ENCODE measurements around the gene CYP4X1. TPM values are rescaled to one million over a fixed set of nuclear protein-coding genes. Genes with fewer than 3 reads are reported as not detected.
"Not testable (repeated sequence)": the region's sequence is repeated elsewhere in the genome, so short reads cannot be mapped to it uniquely, and the experiment has no call there.

Gene CYP4X1
- total and polyA plus RNA-seq, 12 donors, result 0.74 to 5.4 (median 2.0) TPM

GRCh38 chr1:47067097-47067594 lies 43.7 kb downstream of the CYP4X1 start, which contains the start of gene CYP4Z1:
CYP4Z1 (plus strand) TSS chr1:47067231; CDS start chr1:47067491, 260 bp downstream.
- Histone ChIP-seq H3K27ac (no peak within 1 kb of the TSS), H3K4me3 (no peak within 1 kb of the TSS), H3K4me1 (replicated peaks in 1 of 2) (no peaks in the 10 kb centered on the region), H3K36me3 (replicated peaks in 1 of 2) (no peaks in the 10 kb centered on the region), H3K27me3 (no peaks in the 10 kb centered on the region), H3K9me3 (replicated peaks in 1 of 3) (no peaks in the 10 kb centered on the region)
- intact Hi-C loops (cut with DNase I), result no loop called here
- TF ChIP-seq, protein P1, sequence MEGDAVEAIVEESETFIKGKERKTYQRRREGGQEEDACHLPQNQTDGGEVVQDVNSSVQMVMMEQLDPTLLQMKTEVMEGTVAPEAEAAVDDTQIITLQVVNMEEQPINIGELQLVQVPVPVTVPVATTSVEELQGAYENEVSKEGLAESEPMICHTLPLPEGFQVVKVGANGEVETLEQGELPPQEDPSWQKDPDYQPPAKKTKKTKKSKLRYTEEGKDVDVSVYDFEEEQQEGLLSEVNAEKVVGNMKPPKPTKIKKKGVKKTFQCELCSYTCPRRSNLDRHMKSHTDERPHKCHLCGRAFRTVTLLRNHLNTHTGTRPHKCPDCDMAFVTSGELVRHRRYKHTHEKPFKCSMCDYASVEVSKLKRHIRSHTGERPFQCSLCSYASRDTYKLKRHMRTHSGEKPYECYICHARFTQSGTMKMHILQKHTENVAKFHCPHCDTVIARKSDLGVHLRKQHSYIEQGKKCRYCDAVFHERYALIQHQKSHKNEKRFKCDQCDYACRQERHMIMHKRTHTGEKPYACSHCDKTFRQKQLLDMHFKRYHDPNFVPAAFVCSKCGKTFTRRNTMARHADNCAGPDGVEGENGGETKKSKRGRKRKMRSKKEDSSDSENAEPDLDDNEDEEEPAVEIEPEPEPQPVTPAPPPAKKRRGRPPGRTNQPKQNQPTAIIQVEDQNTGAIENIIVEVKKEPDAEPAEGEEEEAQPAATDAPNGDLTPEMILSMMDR (IDR thresholded peaks at IDR 0.05), result no peak
- no peak for TF ChIP-seq POLR2A (IDR thresholded peaks at IDR 0.05)
- DNase-seq, result no peak

DNA sequence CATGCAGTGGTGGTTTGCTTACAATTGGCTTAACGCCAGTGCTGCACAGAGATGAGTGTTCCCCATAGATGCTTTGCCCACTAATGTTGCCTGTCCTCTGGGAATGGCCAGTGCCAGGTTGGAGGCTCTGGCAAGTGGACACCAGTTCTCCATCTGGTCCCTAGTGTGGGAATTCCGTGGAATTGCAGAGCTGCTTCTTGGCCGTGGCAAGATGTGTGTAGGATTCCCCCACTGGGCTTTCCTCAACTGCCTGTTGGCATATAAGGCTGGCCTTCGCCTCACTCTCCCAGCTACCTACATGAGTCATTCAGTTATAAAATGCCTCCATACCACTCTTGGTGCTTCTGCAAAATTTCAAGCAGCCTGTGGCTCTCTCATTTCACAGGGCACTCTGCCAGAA lies 45.6 kb downstream of the CYP4X1 start:
- H3K27me3 ChIP-seq; DNase-seq; H3K4me3 ChIP-seq; H3K27ac ChIP-seq; H3K9me3 ChIP-seq (replicated peaks in 1 of 3); H3K36me3 ChIP-seq (replicated peaks in 1 of 2); H3K4me1 ChIP-seq (replicated peaks in 1 of 2); intact Hi-C loops (cut with DNase I): not testable (repeated sequence)
- WGBS, 4 donors, result 45 to 79% (median 74%) methylated on average over 3 to 4 of the region's 4 CpGs

DNA sequence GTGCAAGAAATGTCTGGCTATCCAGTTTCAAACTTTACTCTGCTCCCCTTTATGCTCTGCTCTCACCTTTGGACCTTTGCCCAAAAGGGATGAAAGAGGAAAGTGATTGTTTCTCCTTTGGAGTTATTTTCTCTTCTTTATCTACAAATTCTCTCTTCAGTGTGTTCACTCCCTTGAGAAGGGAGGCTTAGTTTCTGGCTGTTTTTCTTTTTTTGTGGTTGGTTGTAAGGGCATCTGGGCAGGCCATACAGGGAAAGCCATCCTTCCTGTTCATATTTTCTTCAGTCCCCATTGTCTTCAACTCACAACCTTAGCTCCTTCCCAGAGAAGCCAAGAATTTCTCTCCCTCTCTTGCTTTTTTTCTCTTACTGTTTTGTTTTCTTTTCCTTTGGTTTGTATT lies 46.0 kb downstream of the CYP4X1 start:
- H3K4me3 ChIP-seq; H3K9me3 ChIP-seq (replicated peaks in 1 of 3); intact Hi-C loops (cut with DNase I); H3K27me3 ChIP-seq; H3K36me3 ChIP-seq (replicated peaks in 1 of 2); H3K4me1 ChIP-seq (replicated peaks in 1 of 2); DNase-seq; H3K27ac ChIP-seq: not testable (repeated sequence)

- H3K36me3 ChIP-seq (replicated peaks in 1 of 2); H3K27me3 ChIP-seq; intact Hi-C loops (cut with DNase I); H3K4me1 ChIP-seq (replicated peaks in 1 of 2); H3K9me3 ChIP-seq (replicated peaks in 1 of 3); H3K4me3 ChIP-seq; H3K27ac ChIP-seq: not testable (repeated sequence)
- WGBS, 4 donors, result 3 to 6% (median 4%) methylated on average over 3 of the region's 3 CpGs
- TF ChIP-seq, protein P1 (IDR thresholded peaks at IDR 0.05), result peak; percentile 40 to 55 (median 46)
- DNase-seq, result peak in 6 of 7 donors; percentile 21 to 61 (median 29)
Observed at GRCh38 chr1:47089356-47089755, 65.9 kb downstream of the CYP4X1 start.

GRCh38 chr1:47091476-47091875 lies 68.0 kb downstream of the CYP4X1 start:
- intact Hi-C loops (cut with DNase I), result not testable (repeated sequence)

More at GRCh38 chr1:47091476-47091875, 68.0 kb downstream of the CYP4X1 start:
- H3K4me1 ChIP-seq (replicated peaks in 1 of 2); DNase-seq; H3K4me3 ChIP-seq; H3K27ac ChIP-seq; H3K9me3 ChIP-seq (replicated peaks in 1 of 3); H3K27me3 ChIP-seq; H3K36me3 ChIP-seq (replicated peaks in 1 of 2): not testable (repeated sequence)
- WGBS, 4 donors, result 5 to 22% (median 8%) methylated on average over 2 to 3 of the region's 3 CpGs
- TF ChIP-seq, protein P1 (IDR thresholded peaks at IDR 0.05), result peak in 1 of 6 experiments; percentile 34

Small RNA genes lying within 50 kb of the gene (small RNA-seq; reads per million reads assigned to genes)
- 0 reads per million in 2 donors for gene CYP4A27P
- 0 reads per million in 2 donors for gene CYP4A43P
- gene CYP4A44P, result 0 reads per million in 2 donors

Other genes with a start within 250 kb of the CYP4X1 start
- 10 to 100 TPM in 4 of 9 donors, 1 to 10 TPM in 3, under 1 TPM in 2; 0.22 to 15.1 (median 7.2) TPM for gene CYP4B1, start 224.6 kb upstream of the CYP4X1 start, total RNA-seq
- 10 to 100 TPM in 1 of 3 donors, 1 to 10 TPM in 2; 3.4 to 12.7 (median 3.6) TPM for gene CYP4B1, start 224.6 kb upstream of the CYP4X1 start, polyA plus RNA-seq
- under 1 TPM in 1 of 9 donors, not detected in 8; 0.15 TPM for gene CYP4A11, start 82.2 kb upstream of the CYP4X1 start, total RNA-seq
- under 1 TPM in 1 of 3 donors, not detected in 2; 0.11 TPM for gene CYP4A11, start 82.2 kb upstream of the CYP4X1 start, polyA plus RNA-seq
- under 1 TPM in 8 of 9 donors, not detected in 1; 0.16 to 0.84 (median 0.27) TPM for gene CYP4Z1, start 43.6 kb downstream of the CYP4X1 start, total RNA-seq
- under 1 TPM; 0.07 to 0.48 (median 0.47) TPM for gene CYP4Z1, start 43.6 kb downstream of the CYP4X1 start, polyA plus RNA-seq
- not detected for gene CYP4A22, start 113.8 kb downstream of the CYP4X1 start, total RNA-seq
- not detected for gene CYP4A22, start 113.8 kb downstream of the CYP4X1 start, polyA plus RNA-seq
- 10 to 100 TPM in 3 of 9 donors, 1 to 10 TPM in 5, under 1 TPM in 1; 0.17 to 16.9 (median 3.9) TPM for gene PDZK1IP1, start 166.4 kb downstream of the CYP4X1 start, total RNA-seq
- gene PDZK1IP1, start 166.4 kb downstream of the CYP4X1 start, polyA plus RNA-seq, result 1 to 10 TPM; 1.5 to 3.9 (median 3.7) TPM
- gene TAL1, start 208.6 kb downstream of the CYP4X1 start, total RNA-seq, result 1 to 10 TPM; 1.2 to 6.0 (median 3.0) TPM
- 10 to 100 TPM in 1 of 3 donors, 1 to 10 TPM in 2; 2.9 to 13.4 (median 5.4) TPM for gene TAL1, start 208.6 kb downstream of the CYP4X1 start, polyA plus RNA-seq